Osteoblast (primary cell): Measurements from ENCODE around the gene ZNF367. TPM values are rescaled to one million over a fixed set of nuclear protein-coding genes. Genes with fewer than 3 reads are reported as not detected.

Experiments used
- DNase-seq: peaks from one replicate; pipeline ENCODE4 v3.0.0; 2011; ENCODE audit warnings: low spot score, mixed read lengths; ENCODE audit not compliant: insufficient read length; ENCODE audit errors: missing footprints
- H2AFZ ChIP-seq: 2 replicates; pipeline ENCODE4 v1.6.0; 2011; ENCODE audit warnings: mild to moderate bottlenecking, low read length
- H3K27ac ChIP-seq: 2 replicates; pipeline ENCODE4 v1.5.1; 2011; ENCODE audit warnings: mild to moderate bottlenecking, low read depth, low read length, moderate library complexity
- H3K27me3 ChIP-seq: 2 replicates; pipeline ENCODE4 v1.6.0; 2012; ENCODE audit warnings: mild to moderate bottlenecking, control low read depth, inconsistent platforms, low read length, moderate library complexity; ENCODE audit not compliant: insufficient read depth
- H3K36me3 ChIP-seq: 2 replicates; pipeline ENCODE4 v1.5.1; 2011; ENCODE audit warnings: mild to moderate bottlenecking, low read length, control low read depth, moderate library complexity; ENCODE audit not compliant: insufficient read depth
- H3K4me1 ChIP-seq: 2 replicates; pipeline ENCODE4 v1.5.1; 2011; ENCODE audit warnings: mild to moderate bottlenecking, low read length, control low read depth, moderate library complexity; ENCODE audit not compliant: insufficient read depth
- H3K4me2 ChIP-seq: 2 replicates; pipeline ENCODE4 v1.6.0; 2011; ENCODE audit warnings: mild to moderate bottlenecking, low read length; ENCODE audit not compliant: insufficient read depth
- H3K4me3 ChIP-seq: fragments of 200-600 bp; sonication (generic); 3 replicates; pipeline ENCODE4 v1.5.1; 2012; ENCODE audit warnings: mild to moderate bottlenecking, low read length, inconsistent platforms; ENCODE audit not compliant: insufficient read depth
- H3K79me2 ChIP-seq: 2 replicates; pipeline ENCODE4 v1.6.0; 2012; ENCODE audit warnings: mild to moderate bottlenecking, low read length, control low read depth, inconsistent platforms; ENCODE audit not compliant: insufficient read depth
- H3K9me3 ChIP-seq: 2 replicates; pipeline ENCODE4 v1.5.1; 2011; ENCODE audit warnings: low read depth, low read length, control low read depth
- H4K20me1 ChIP-seq: 2 replicates; pipeline ENCODE4 v1.6.0; 2012; ENCODE audit warnings: mild to moderate bottlenecking, low read length, control low read depth; ENCODE audit not compliant: insufficient read depth
- CTCF ChIP-seq: IDR thresholded peaks from 2 replicates; pipeline ENCODE4 v1.5.1; 2011; ENCODE audit warnings: mild to moderate bottlenecking, low read depth, low read length, moderate library complexity; ENCODE audit errors: extremely low read depth
- total RNA-seq: library from RNA; depleted of rRNA; stranded (reverse); fragments of >200 nt; gene quantifications from 2 replicates; pipeline ENCODE4 v1.2.3, GENCODE V29; 2012

The ZNF367 gene
- total RNA-seq, 1 donor, result 1.4 TPM

GRCh38 chr9:96399325-96399633 lies 18.9 kb downstream of the ZNF367 start:
- H3K4me1 ChIP-seq, result no peaks in the 10 kb centered on the region
- no peak overlapping the region for H3K4me2 ChIP-seq
- no peaks in the 10 kb centered on the region for H3K27me3 ChIP-seq
- H2AFZ ChIP-seq, result peak overlapping the region; percentile 91
- peaks cover 23% of the 10 kb centered on the region for H3K79me2 ChIP-seq
- no peaks in the 10 kb centered on the region for H4K20me1 ChIP-seq
- no peaks in the 10 kb centered on the region for H3K9me3 ChIP-seq
- no peak for TF ChIP-seq CTCF
- H3K27ac ChIP-seq, result no peak overlapping the region
- no peaks in the 10 kb centered on the region for H3K36me3 ChIP-seq
- no peak for DNase-seq
- H3K4me3 ChIP-seq, result no peak overlapping the region

- Histone ChIP-seq H3K4me2 (peak overlapping the region; percentile 16), H3K27ac (no peak overlapping the region), H3K4me1 (no peaks in the 10 kb centered on the region), H3K9me3 (no peaks in the 10 kb centered on the region), H4K20me1 (no peaks in the 10 kb centered on the region), H3K4me3 (no peak overlapping the region), H3K79me2 (peaks cover 22% of the 10 kb centered on the region), H2AFZ (peak overlapping the region; percentile 91), H3K36me3 (no peaks in the 10 kb centered on the region), H3K27me3 (no peaks in the 10 kb centered on the region)
- no peak for TF ChIP-seq CTCF
- no peak for DNase-seq
These were observed 19.4 kb downstream of the ZNF367 start for GRCh38 chr9:96398582-96399324.

GRCh38 chr9:96395964-96396363 lies 22.2 kb downstream of the ZNF367 start:
- H3K27ac ChIP-seq, result no peak overlapping the region
- H3K4me2 ChIP-seq, result no peak overlapping the region
- H3K9me3 ChIP-seq, result no peaks in the 10 kb centered on the region
- no peak for TF ChIP-seq CTCF
- no peak overlapping the region for H2AFZ ChIP-seq
- H3K27me3 ChIP-seq, result no peaks in the 10 kb centered on the region
- H4K20me1 ChIP-seq, result no peaks in the 10 kb centered on the region
- no peak for DNase-seq
- H3K36me3 ChIP-seq, result peaks cover 5% of the 10 kb centered on the region
- H3K4me1 ChIP-seq, result no peaks in the 10 kb centered on the region
- no peak overlapping the region for H3K4me3 ChIP-seq
- H3K79me2 ChIP-seq, result peaks cover 16% of the 10 kb centered on the region

GRCh38 chr9:96394832-96395496 lies 23.2 kb downstream of the ZNF367 start:
- H3K27ac ChIP-seq, result no peak overlapping the region

More at GRCh38 chr9:96394832-96395496, 23.2 kb downstream of the ZNF367 start:
- Histone ChIP-seq H3K79me2 (peaks cover 8% of the 10 kb centered on the region), H3K4me1 (no peaks in the 10 kb centered on the region), H3K4me3 (no peak overlapping the region), H3K27me3 (no peaks in the 10 kb centered on the region), H2AFZ (peak overlapping the region; percentile 53), H3K9me3 (no peaks in the 10 kb centered on the region), H3K36me3 (peaks cover 5% of the 10 kb centered on the region), H3K4me2 (no peak overlapping the region), H4K20me1 (no peaks in the 10 kb centered on the region)
- no peak for TF ChIP-seq CTCF
- DNase-seq, result no peak
